HL-60 (cell line): Measurements from ENCODE around the gene CANT1.

Experiments used
- GABPA ChIP-seq: IDR thresholded peaks from 2 replicates; pipeline ENCODE4 v1.6.1; 2012; ENCODE audit warnings: low read depth
- POLR2AphosphoS5 ChIP-seq: IDR thresholded peaks from 2 replicates; pipeline ENCODE4 v1.6.1; 2012; ENCODE audit warnings: low read depth
- TF ChIP-seq, protein P1 (sequence below): IDR thresholded peaks from one replicate; pipeline ENCODE4 v1.5.1; 2011; ENCODE audit warnings: low read length, control low read depth, inconsistent platforms; ENCODE audit not compliant: insufficient read depth
- TF ChIP-seq, protein P2 (sequence below): IDR thresholded peaks from 2 replicates; pipeline ENCODE4 v1.6.1; 2012; ENCODE audit warnings: low read depth; ENCODE audit not compliant: insufficient replicate concordance

DNA sequence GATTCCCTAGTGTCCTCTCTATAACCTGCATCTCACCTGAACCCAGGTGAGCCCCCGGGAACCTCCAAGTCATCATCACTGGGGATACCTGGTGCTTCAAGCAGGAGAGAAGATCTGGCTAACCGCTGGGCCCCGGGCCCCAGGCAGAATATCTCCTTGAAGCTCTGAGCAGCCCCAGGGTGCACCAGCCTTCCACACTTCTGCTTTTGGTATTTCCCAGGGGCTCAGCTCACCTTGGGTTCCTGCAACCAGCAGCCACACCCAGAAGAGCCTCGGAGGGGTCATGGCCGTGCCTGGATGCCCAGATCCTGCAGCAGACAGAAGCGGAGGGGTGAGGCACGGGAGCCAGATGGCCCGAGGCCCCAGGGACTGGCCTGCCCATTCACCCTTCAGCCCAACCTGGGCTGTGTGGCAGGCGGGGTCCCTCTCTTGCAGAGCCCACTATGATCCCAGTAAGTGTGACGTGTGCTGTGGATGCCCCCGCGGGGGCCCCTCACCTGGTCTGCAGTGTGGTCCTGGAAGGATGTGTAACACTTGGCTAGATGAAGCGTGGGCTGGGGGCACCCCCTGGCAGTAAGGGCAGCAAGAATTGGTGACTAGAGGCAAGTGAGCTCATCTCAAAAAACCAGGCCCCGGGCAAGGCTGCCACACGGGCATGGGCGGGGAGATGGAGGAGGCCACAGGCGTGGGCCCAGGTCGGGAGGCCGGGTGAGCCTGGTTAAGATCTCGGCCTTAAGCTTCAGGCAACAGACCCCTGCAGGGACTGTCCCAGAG, 32.5 kb downstream of the CANT1 start:
- TF ChIP-seq, protein P1, sequence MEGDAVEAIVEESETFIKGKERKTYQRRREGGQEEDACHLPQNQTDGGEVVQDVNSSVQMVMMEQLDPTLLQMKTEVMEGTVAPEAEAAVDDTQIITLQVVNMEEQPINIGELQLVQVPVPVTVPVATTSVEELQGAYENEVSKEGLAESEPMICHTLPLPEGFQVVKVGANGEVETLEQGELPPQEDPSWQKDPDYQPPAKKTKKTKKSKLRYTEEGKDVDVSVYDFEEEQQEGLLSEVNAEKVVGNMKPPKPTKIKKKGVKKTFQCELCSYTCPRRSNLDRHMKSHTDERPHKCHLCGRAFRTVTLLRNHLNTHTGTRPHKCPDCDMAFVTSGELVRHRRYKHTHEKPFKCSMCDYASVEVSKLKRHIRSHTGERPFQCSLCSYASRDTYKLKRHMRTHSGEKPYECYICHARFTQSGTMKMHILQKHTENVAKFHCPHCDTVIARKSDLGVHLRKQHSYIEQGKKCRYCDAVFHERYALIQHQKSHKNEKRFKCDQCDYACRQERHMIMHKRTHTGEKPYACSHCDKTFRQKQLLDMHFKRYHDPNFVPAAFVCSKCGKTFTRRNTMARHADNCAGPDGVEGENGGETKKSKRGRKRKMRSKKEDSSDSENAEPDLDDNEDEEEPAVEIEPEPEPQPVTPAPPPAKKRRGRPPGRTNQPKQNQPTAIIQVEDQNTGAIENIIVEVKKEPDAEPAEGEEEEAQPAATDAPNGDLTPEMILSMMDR: no peak
- TF ChIP-seq POLR2AphosphoS5 (no peak), GABPA (no peak)
- TF ChIP-seq, protein P2, sequence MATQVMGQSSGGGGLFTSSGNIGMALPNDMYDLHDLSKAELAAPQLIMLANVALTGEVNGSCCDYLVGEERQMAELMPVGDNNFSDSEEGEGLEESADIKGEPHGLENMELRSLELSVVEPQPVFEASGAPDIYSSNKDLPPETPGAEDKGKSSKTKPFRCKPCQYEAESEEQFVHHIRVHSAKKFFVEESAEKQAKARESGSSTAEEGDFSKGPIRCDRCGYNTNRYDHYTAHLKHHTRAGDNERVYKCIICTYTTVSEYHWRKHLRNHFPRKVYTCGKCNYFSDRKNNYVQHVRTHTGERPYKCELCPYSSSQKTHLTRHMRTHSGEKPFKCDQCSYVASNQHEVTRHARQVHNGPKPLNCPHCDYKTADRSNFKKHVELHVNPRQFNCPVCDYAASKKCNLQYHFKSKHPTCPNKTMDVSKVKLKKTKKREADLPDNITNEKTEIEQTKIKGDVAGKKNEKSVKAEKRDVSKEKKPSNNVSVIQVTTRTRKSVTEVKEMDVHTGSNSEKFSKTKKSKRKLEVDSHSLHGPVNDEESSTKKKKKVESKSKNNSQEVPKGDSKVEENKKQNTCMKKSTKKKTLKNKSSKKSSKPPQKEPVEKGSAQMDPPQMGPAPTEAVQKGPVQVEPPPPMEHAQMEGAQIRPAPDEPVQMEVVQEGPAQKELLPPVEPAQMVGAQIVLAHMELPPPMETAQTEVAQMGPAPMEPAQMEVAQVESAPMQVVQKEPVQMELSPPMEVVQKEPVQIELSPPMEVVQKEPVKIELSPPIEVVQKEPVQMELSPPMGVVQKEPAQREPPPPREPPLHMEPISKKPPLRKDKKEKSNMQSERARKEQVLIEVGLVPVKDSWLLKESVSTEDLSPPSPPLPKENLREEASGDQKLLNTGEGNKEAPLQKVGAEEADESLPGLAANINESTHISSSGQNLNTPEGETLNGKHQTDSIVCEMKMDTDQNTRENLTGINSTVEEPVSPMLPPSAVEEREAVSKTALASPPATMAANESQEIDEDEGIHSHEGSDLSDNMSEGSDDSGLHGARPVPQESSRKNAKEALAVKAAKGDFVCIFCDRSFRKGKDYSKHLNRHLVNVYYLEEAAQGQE: no peak
